ENCODE data around the gene IDI1. TPM values are rescaled to one million over a fixed set of nuclear protein-coding genes. Genes with fewer than 3 reads are reported as not detected.

Gene IDI1
- total and polyA plus RNA-seq, 2 of the 13 experiments (the other 11 are each of a cell fraction or from before 2014, with no cell fraction given), result 44.4 to 145 TPM

DNA sequence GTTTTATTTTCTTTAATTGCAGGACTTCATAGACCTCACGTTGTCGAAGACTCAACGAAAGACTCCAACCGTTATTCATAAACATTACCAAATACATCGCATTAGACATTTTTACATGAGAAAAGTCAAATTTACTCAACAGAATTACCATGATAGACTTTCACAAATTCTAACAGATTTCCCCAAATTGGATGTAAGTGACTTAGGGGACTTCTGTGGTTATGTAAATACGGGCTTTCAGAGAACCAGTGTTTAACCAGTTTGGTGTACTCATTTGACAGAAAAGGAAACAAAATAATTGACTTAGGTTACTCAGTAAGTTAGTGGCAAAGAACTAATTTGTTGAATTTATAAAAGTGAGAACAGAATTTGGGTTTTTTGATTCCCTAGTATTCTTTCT lies 56.5 kb downstream of the IDI1 start (continued):
- TF ChIP-seq RFXAP (CRISPR knock-in tag; IDR thresholded peaks at IDR 0.05; ENCODE audit: borderline replicate concordance) (no peak), MEF2D (CRISPR knock-in tag; IDR thresholded peaks at IDR 0.05) (no peak), ZFP41 (CRISPR knock-in tag; IDR thresholded peaks at IDR 0.05; ENCODE audit: borderline replicate concordance) (no peak), FOXK1 (CRISPR knock-in tag; IDR thresholded peaks at IDR 0.05; ENCODE audit: borderline replicate concordance, low read depth) (no peak), ZNF441 (CRISPR knock-in tag; IDR thresholded peaks at IDR 0.05; ENCODE audit: borderline replicate concordance) (no peak), FOXA1 (IDR thresholded peaks at IDR 0.05) (no peak), FOXA1 (CRISPR knock-in tag; IDR thresholded peaks at IDR 0.05) (no peak), ZNF709 (CRISPR knock-in tag; IDR thresholded peaks at IDR 0.05) (no peak), TRIM24 (CRISPR knock-in tag; IDR thresholded peaks at IDR 0.05) (no peak), KMT2A (CRISPR knock-in tag; IDR thresholded peaks at IDR 0.05) (no peak), SMAD9 (CRISPR knock-in tag; IDR thresholded peaks at IDR 0.05) (no peak)
- TF ChIP-seq, protein P1, sequence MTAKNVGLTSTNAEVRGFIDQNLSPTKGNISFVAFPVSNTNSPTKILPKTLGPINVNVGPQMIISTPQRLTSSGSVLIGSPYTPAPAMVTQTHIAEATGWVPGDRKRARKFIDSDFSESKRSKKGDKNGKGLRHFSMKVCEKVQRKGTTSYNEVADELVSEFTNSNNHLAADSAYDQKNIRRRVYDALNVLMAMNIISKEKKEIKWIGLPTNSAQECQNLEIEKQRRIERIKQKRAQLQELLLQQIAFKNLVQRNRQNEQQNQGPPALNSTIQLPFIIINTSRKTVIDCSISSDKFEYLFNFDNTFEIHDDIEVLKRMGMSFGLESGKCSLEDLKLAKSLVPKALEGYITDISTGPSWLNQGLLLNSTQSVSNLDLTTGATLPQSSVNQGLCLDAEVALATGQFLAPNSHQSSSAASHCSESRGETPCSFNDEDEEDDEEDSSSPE (CRISPR knock-in tag; IDR thresholded peaks at IDR 0.05), result no peak
- TF ChIP-seq, protein P2, sequence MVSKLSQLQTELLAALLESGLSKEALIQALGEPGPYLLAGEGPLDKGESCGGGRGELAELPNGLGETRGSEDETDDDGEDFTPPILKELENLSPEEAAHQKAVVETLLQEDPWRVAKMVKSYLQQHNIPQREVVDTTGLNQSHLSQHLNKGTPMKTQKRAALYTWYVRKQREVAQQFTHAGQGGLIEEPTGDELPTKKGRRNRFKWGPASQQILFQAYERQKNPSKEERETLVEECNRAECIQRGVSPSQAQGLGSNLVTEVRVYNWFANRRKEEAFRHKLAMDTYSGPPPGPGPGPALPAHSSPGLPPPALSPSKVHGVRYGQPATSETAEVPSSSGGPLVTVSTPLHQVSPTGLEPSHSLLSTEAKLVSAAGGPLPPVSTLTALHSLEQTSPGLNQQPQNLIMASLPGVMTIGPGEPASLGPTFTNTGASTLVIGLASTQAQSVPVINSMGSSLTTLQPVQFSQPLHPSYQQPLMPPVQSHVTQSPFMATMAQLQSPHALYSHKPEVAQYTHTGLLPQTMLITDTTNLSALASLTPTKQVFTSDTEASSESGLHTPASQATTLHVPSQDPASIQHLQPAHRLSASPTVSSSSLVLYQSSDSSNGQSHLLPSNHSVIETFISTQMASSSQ (IDR thresholded peaks at IDR 0.05; ENCODE audit: low read depth), result no peak
- TF ChIP-seq, protein P2 (CRISPR knock-in tag; IDR thresholded peaks at IDR 0.05; ENCODE audit: borderline replicate concordance), result no peak
- TF ChIP-seq, protein P3, sequence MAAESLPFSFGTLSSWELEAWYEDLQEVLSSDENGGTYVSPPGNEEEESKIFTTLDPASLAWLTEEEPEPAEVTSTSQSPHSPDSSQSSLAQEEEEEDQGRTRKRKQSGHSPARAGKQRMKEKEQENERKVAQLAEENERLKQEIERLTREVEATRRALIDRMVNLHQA (CRISPR knock-in tag; IDR thresholded peaks at IDR 0.05), result no peak
